B cell (primary cell): ENCODE results near the gene NUMA1.

Source experiments
- EZH2 ChIP-seq: IDR thresholded peaks from 2 replicates; pipeline ENCODE4 v1.6.1; 2012; ENCODE audit warnings: borderline replicate concordance, low read depth, mild to moderate bottlenecking, moderate library complexity, low read length; ENCODE audit not compliant: insufficient read depth, poor library complexity, severe bottlenecking
- TF ChIP-seq, protein P1 (sequence below): fragments of 200-600 bp; IDR thresholded peaks from one replicate; pipeline ENCODE4 v1.8.0; 2022; ENCODE audit warnings: antibody characterized with exemption, mild to moderate bottlenecking

DNA sequence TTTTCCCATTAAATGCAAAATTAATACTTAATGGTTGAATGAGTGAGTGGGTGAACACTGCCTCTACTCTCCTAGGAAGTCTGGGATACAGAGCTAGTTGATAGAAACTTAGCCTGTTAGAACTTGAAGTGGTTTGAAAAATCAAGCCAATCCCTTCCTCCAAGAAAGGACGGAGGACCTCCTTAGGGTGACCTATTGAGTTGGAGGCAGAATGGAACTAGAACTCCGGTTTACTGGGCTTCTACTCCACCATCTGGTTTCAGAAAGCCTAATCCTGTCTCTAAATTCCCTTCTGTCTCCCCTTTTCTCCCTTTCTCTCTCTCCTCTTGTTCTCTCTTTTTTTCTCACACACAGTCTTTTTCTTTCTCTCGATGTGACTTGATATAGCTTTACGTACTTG, 101.2 kb downstream of the NUMA1 start:
- no peak for TF ChIP-seq EZH2
- TF ChIP-seq, protein P1, sequence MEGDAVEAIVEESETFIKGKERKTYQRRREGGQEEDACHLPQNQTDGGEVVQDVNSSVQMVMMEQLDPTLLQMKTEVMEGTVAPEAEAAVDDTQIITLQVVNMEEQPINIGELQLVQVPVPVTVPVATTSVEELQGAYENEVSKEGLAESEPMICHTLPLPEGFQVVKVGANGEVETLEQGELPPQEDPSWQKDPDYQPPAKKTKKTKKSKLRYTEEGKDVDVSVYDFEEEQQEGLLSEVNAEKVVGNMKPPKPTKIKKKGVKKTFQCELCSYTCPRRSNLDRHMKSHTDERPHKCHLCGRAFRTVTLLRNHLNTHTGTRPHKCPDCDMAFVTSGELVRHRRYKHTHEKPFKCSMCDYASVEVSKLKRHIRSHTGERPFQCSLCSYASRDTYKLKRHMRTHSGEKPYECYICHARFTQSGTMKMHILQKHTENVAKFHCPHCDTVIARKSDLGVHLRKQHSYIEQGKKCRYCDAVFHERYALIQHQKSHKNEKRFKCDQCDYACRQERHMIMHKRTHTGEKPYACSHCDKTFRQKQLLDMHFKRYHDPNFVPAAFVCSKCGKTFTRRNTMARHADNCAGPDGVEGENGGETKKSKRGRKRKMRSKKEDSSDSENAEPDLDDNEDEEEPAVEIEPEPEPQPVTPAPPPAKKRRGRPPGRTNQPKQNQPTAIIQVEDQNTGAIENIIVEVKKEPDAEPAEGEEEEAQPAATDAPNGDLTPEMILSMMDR = no peak
